ENCODE results near the gene FBXL4.

The FBXL4 gene

DNA sequence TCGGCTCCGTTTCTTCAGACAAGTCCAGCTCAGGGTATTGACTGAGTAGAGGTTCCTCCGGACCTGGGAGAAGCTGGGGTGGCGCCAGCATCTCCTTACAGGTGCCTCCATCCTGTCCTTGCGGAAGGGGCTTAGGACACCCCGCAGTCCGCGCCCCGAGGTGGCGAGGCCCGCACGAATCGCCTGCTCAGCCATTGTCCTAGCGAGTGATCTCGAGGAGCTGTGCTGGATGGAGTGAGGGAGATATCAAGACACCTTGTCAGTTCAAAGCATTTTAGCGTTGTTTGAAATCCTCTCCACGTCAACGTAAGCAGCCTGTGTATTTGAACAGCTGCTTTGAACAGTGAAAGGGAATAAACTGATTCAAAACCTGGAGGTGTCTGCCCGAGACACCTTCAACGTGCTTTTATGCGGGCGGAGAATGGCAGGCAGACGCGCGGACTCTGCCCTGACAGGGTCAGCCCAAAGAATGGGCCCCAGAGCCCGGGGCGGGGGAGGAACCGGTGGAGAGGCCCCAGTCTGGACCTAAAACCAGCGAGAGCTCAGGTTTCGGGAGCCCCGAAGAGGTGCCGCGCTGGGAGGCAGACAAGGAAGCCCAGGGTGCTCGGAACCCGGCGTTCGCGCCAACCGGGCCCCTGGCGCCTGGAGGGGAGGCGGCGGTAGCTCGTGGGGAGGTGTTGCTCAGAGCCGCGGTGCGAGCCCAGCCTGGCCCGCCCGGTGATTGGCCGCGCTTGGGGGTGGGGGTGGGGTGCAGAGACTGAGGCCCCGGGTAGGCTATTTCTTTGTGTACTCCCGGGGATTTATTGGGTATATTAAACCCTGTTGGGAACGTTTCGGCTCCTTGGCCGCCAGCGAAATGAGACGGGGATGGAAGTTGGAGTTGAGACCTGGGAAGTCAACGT lies 116.4 kb downstream of the FBXL4 start:
- H3K27me3 ChIP-seq (ENCODE audit: insufficient read depth, poor library complexity, severe bottlenecking) = peaks cover 89% of the 10 kb centered on the region
- H3K27ac ChIP-seq (replicated peaks) = no peak overlapping the region
- no peak for TF ChIP-seq POLR2AphosphoS5 (IDR thresholded peaks at IDR 0.05; ENCODE audit: low read depth)
- TF ChIP-seq, protein P1, sequence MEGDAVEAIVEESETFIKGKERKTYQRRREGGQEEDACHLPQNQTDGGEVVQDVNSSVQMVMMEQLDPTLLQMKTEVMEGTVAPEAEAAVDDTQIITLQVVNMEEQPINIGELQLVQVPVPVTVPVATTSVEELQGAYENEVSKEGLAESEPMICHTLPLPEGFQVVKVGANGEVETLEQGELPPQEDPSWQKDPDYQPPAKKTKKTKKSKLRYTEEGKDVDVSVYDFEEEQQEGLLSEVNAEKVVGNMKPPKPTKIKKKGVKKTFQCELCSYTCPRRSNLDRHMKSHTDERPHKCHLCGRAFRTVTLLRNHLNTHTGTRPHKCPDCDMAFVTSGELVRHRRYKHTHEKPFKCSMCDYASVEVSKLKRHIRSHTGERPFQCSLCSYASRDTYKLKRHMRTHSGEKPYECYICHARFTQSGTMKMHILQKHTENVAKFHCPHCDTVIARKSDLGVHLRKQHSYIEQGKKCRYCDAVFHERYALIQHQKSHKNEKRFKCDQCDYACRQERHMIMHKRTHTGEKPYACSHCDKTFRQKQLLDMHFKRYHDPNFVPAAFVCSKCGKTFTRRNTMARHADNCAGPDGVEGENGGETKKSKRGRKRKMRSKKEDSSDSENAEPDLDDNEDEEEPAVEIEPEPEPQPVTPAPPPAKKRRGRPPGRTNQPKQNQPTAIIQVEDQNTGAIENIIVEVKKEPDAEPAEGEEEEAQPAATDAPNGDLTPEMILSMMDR (IDR thresholded peaks at IDR 0.05; ENCODE audit: insufficient read depth, low read length) = no peak
- no peak for TF ChIP-seq SPI1 (IDR thresholded peaks at IDR 0.05; ENCODE audit: borderline replicate concordance, low read depth)
- TF ChIP-seq GABPA (IDR thresholded peaks at IDR 0.05; ENCODE audit: low read depth) = no peak
- TF ChIP-seq, protein P2, sequence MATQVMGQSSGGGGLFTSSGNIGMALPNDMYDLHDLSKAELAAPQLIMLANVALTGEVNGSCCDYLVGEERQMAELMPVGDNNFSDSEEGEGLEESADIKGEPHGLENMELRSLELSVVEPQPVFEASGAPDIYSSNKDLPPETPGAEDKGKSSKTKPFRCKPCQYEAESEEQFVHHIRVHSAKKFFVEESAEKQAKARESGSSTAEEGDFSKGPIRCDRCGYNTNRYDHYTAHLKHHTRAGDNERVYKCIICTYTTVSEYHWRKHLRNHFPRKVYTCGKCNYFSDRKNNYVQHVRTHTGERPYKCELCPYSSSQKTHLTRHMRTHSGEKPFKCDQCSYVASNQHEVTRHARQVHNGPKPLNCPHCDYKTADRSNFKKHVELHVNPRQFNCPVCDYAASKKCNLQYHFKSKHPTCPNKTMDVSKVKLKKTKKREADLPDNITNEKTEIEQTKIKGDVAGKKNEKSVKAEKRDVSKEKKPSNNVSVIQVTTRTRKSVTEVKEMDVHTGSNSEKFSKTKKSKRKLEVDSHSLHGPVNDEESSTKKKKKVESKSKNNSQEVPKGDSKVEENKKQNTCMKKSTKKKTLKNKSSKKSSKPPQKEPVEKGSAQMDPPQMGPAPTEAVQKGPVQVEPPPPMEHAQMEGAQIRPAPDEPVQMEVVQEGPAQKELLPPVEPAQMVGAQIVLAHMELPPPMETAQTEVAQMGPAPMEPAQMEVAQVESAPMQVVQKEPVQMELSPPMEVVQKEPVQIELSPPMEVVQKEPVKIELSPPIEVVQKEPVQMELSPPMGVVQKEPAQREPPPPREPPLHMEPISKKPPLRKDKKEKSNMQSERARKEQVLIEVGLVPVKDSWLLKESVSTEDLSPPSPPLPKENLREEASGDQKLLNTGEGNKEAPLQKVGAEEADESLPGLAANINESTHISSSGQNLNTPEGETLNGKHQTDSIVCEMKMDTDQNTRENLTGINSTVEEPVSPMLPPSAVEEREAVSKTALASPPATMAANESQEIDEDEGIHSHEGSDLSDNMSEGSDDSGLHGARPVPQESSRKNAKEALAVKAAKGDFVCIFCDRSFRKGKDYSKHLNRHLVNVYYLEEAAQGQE (IDR thresholded peaks at IDR 0.05; ENCODE audit: insufficient replicate concordance, low read depth) = no peak
- DNase-seq (ENCODE audit: low read depth in 1 of 2, low spot score in 1 of 2) = no peak
- H3K4me3 ChIP-seq (replicated peaks; ENCODE audit: insufficient read depth, low read length) = no peak overlapping the region

DNA sequence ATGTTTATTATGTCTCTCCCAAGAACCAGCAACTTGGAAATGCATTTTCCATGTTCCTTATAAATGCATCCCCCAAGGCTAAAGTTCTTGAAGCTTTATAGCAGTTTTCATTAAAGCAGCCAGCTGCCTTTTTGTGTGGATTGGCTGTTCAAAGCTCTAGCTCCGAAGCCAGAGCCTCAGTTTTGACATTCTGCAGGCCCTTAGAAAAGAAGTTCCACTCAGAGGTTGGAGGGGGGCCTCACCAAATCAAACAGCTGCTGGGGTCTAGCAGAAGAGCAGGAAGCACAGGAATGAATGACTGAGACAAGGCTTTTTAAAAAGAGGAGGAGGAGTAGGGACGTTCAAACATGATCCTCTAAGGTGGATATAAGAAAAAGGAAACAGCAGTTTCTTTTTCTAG lies 117.6 kb downstream of the FBXL4 start:
- TF ChIP-seq GABPA (IDR thresholded peaks at IDR 0.05; ENCODE audit: low read depth) = no peak
- TF ChIP-seq, protein P1 (IDR thresholded peaks at IDR 0.05; ENCODE audit: insufficient read depth, low read length) = no peak
- DNase-seq (ENCODE audit: low read depth in 1 of 2, low spot score in 1 of 2) = no peak
- H3K27ac ChIP-seq (replicated peaks) = no peak overlapping the region
- peaks cover 91% of the 10 kb centered on the region for H3K27me3 ChIP-seq (ENCODE audit: insufficient read depth, poor library complexity, severe bottlenecking)
- H3K4me3 ChIP-seq (replicated peaks; ENCODE audit: insufficient read depth, low read length) = no peak overlapping the region

DNA sequence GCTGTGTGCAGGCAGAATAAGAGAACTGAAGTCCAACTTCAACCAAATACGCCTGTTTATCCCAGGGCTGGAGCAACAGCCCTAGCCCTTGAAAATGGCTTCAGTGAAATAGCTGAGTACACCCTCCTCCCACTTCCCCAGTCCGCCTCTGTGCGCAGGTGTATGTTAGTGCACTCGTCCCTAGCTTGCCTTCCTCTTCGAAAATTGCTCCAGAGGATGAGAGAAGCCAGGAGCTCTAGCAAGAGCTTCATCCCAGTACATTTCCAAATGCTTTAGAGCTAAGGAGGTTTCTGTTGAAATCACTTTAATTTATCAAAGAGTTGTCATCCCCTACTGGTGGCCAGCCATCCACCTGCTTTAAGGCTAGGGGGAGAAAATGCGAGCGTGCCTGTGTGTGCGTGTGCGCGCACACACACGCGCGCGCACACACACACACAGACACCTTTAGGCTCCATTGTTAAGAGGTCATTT lies 118.8 kb downstream of the FBXL4 start:
- TF ChIP-seq GABPA (IDR thresholded peaks at IDR 0.05; ENCODE audit: low read depth) (no peak), POLR2AphosphoS5 (IDR thresholded peaks at IDR 0.05; ENCODE audit: low read depth) (no peak), SPI1 (IDR thresholded peaks at IDR 0.05; ENCODE audit: borderline replicate concordance, low read depth) (no peak)
- TF ChIP-seq, protein P1 (IDR thresholded peaks at IDR 0.05; ENCODE audit: insufficient read depth, low read length) = no peak
- TF ChIP-seq, protein P2 (IDR thresholded peaks at IDR 0.05; ENCODE audit: insufficient replicate concordance, low read depth) = no peak
- Histone ChIP-seq H3K4me3 (replicated peaks; ENCODE audit: insufficient read depth, low read length) (no peak overlapping the region), H3K27ac (replicated peaks) (no peak overlapping the region), H3K27me3 (ENCODE audit: insufficient read depth, poor library complexity, severe bottlenecking) (peaks cover 91% of the 10 kb centered on the region)
- DNase-seq (ENCODE audit: low read depth in 1 of 2, low spot score in 1 of 2) = no peak

All from HL-60 (cell line).